IMR-90 (cell line): ENCODE results near the gene DUS1L.

Experiments used
- NFE2L2 ChIP-seq: fragments of 150-350 bp; IDR thresholded peaks from 2 replicates; pipeline ENCODE4 v1.6.1; 2016; ENCODE audit warnings: low read depth, mild to moderate bottlenecking, low read length
- POLR2A ChIP-seq: IDR thresholded peaks from 2 replicates; pipeline ENCODE4 v1.6.1; 2012; ENCODE audit warnings: mild to moderate bottlenecking, low read depth, low read length
- TF ChIP-seq, protein P1 (sequence below): conservative IDR thresholded peaks from 2 replicates; pipeline ENCODE4 v1.5.1; 2012; ENCODE audit warnings: mild to moderate bottlenecking, low read depth, low read length, improper control_type of control experiment
- TF ChIP-seq, protein P2 (sequence below): fragments of 150-350 bp; IDR thresholded peaks from 2 replicates; pipeline ENCODE4 v1.6.1; 2017; ENCODE audit warnings: mild to moderate bottlenecking, antibody characterized with exemption, low read length, low read depth
- TF ChIP-seq, protein P3 (sequence below): fragments of 150-350 bp; IDR thresholded peaks from 2 replicates; pipeline ENCODE4 v1.6.1; 2016; ENCODE audit warnings: low read depth, mild to moderate bottlenecking, low read length, moderate library complexity, borderline replicate concordance

DNA sequence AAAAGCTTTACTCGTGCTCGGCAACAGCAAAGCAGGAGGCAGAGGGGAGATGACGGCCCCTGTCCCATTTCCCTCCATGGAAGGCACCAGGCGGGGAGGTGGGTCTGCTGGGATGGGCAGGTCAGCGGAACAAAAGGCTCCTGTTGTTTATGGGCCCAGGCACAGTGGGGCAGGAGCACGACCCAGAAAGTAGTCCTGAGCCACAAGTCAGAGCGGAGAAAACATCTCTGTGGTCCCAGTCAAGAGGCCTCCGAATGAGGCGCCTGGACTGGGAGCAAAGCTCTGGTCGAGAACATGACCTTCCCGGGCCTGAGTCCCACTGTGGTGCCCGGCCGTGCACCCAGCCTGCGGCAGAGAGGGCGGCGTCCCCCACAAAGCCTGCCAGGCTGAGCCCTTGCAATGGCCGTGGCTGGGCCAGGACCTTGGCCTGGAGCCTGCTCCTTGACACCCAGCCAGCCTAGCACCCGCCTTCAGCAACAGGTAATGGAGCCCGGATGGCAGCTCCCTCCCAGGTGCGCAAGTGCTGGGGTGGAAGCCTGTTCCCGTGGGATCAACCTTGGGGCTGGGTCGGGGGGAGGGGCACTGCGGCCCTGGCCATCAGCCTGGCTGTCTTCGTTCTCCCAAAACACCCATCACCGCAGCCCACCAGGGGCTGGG, 17.6 kb downstream of the DUS1L start:
- TF ChIP-seq, protein P1, sequence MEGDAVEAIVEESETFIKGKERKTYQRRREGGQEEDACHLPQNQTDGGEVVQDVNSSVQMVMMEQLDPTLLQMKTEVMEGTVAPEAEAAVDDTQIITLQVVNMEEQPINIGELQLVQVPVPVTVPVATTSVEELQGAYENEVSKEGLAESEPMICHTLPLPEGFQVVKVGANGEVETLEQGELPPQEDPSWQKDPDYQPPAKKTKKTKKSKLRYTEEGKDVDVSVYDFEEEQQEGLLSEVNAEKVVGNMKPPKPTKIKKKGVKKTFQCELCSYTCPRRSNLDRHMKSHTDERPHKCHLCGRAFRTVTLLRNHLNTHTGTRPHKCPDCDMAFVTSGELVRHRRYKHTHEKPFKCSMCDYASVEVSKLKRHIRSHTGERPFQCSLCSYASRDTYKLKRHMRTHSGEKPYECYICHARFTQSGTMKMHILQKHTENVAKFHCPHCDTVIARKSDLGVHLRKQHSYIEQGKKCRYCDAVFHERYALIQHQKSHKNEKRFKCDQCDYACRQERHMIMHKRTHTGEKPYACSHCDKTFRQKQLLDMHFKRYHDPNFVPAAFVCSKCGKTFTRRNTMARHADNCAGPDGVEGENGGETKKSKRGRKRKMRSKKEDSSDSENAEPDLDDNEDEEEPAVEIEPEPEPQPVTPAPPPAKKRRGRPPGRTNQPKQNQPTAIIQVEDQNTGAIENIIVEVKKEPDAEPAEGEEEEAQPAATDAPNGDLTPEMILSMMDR, result no peak
- TF ChIP-seq, protein P2, sequence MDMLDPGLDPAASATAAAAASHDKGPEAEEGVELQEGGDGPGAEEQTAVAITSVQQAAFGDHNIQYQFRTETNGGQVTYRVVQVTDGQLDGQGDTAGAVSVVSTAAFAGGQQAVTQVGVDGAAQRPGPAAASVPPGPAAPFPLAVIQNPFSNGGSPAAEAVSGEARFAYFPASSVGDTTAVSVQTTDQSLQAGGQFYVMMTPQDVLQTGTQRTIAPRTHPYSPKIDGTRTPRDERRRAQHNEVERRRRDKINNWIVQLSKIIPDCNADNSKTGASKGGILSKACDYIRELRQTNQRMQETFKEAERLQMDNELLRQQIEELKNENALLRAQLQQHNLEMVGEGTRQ, result no peak
- TF ChIP-seq, protein P3, sequence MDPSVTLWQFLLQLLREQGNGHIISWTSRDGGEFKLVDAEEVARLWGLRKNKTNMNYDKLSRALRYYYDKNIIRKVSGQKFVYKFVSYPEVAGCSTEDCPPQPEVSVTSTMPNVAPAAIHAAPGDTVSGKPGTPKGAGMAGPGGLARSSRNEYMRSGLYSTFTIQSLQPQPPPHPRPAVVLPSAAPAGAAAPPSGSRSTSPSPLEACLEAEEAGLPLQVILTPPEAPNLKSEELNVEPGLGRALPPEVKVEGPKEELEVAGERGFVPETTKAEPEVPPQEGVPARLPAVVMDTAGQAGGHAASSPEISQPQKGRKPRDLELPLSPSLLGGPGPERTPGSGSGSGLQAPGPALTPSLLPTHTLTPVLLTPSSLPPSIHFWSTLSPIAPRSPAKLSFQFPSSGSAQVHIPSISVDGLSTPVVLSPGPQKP, result no peak
- TF ChIP-seq POLR2A, result no peak
- TF ChIP-seq NFE2L2, result no peak
